ENCODE results near the gene LRRN2. TPM values are rescaled to one million over a fixed set of nuclear protein-coding genes. Genes with fewer than 3 reads are reported as not detected.
"Not testable (repeated sequence)": the region's sequence is repeated elsewhere in the genome, so short reads cannot be mapped to it uniquely, and the experiment has no call there.

Gene LRRN2
- total RNA-seq, 1 experiment from 2014 or later = 5.0 TPM

DNA sequence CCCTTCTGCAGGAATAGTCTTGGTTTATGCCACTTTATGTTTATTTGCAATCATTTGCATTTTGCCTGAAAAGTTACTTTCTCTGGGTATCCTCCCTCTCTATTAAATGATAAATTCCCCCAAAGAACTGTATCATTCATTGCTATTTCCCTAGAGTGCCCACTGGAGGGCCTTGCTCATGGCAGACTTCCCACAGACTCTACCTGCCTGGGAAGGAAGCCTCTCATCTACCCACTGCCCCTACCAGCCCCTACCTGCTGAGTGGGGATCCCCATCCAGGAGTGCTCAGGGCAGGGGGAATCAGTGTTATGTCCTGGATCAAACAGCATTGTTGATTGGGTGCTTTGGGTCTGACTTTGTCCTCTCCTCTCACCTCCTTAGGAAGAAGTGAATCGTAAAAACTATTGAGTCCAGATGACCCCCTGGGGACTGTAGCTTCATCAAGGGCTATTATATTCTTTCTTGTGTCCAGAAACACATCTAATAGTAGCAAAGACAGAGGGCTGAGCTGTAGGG, 6.8 kb upstream of the LRRN2 start:
- CTCF ChIA-PET = interaction anchor here (0.7 kb wide), 3 partner anchors 55 to 237 kb away, joined by 3 to 4 read pairs (median 4); no protein-coding TSS in a partner anchor
- DNase-seq = peak; percentile 52

DNA sequence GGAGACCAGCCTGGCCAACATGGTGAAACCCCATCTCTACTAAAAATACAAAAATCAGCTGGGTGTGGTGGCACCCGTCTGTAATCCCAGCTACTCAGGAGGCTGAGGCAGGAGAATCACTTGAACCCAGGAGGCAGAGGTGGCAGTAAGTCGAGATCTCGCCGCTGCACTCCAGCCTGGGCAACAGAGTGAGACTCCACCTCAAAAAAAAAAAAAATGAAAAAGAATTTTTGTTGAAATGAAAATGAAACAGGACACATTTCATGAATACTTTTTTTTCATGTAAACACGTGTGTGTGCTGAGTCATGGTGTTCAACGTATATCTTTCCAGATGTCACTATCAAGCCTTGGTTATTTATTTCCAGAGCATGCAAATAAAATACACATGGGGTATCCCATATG, 5.8 kb upstream of the LRRN2 start:
- H3K36me3 ChIP-seq (ENCODE audit: low read depth, low read length); ATAC-seq; H3K9me2 ChIP-seq (replicated peaks; ENCODE audit: low read length); H3K79me2 ChIP-seq (ENCODE audit: low read length); BruUV-seq (replicated peaks); H3K27me3 ChIP-seq (ENCODE audit: low read length); CTCF ChIA-PET; H3K27ac ChIP-seq (ENCODE audit: low read length); intact Hi-C loops (cut with micrococcal nuclease); H3K9me3 ChIP-seq (ENCODE audit: low read length); H3F3A ChIP-seq (ENCODE audit: low read length, unreplicated experiment); H3K4me3 ChIP-seq (ENCODE audit: low read length); H3K4me2 ChIP-seq (ENCODE audit: low read length); H3K4me1 ChIP-seq (ENCODE audit: insufficient read depth, low read length); H2AFZ ChIP-seq (ENCODE audit: low read length); POLR2A ChIA-PET (ENCODE audit: unreplicated experiment); H3K9ac ChIP-seq (ENCODE audit: low read length); H4K20me1 ChIP-seq (ENCODE audit: low read length): not testable (repeated sequence)
- DNase-seq = peak; percentile 26

More for the DNA sequence above, 6.8 kb upstream of the LRRN2 start:
- H3K9me2 ChIP-seq (replicated peaks; ENCODE audit: low read length) = no peaks in the 10 kb centered on the region
- no peaks in the 10 kb centered on the region for H3K79me2 ChIP-seq (ENCODE audit: low read length)
- no peak overlapping the region for H3K9ac ChIP-seq (ENCODE audit: low read length)
- intact Hi-C loops (cut with micrococcal nuclease) = no loop called here
- no peaks in the 10 kb centered on the region for H3K4me1 ChIP-seq (ENCODE audit: insufficient read depth, low read length)
- H3K36me3 ChIP-seq (ENCODE audit: low read depth, low read length) = no peaks in the 10 kb centered on the region
- peak; percentile 66 for ATAC-seq
- TF ChIP-seq EZH2phosphoT487 (IDR thresholded peaks at IDR 0.05; ENCODE audit: borderline replicate concordance, low read length) = no peak
- TF ChIP-seq, protein P1, sequence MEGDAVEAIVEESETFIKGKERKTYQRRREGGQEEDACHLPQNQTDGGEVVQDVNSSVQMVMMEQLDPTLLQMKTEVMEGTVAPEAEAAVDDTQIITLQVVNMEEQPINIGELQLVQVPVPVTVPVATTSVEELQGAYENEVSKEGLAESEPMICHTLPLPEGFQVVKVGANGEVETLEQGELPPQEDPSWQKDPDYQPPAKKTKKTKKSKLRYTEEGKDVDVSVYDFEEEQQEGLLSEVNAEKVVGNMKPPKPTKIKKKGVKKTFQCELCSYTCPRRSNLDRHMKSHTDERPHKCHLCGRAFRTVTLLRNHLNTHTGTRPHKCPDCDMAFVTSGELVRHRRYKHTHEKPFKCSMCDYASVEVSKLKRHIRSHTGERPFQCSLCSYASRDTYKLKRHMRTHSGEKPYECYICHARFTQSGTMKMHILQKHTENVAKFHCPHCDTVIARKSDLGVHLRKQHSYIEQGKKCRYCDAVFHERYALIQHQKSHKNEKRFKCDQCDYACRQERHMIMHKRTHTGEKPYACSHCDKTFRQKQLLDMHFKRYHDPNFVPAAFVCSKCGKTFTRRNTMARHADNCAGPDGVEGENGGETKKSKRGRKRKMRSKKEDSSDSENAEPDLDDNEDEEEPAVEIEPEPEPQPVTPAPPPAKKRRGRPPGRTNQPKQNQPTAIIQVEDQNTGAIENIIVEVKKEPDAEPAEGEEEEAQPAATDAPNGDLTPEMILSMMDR (conservative IDR thresholded peaks at IDR 0.05; ENCODE audit: low read depth, low read length) = peak; percentile 83
- H3K9me3 ChIP-seq (ENCODE audit: low read length) = no peaks in the 10 kb centered on the region
- H3K4me2 ChIP-seq (ENCODE audit: low read length) = no peak overlapping the region
- H3K27me3 ChIP-seq (ENCODE audit: low read length) = no peaks in the 10 kb centered on the region
- H3K27ac ChIP-seq (ENCODE audit: low read length) = no peak overlapping the region
- no peak overlapping the region for H2AFZ ChIP-seq (ENCODE audit: low read length)
- no peaks in the 10 kb centered on the region for H3F3A ChIP-seq (ENCODE audit: low read length, unreplicated experiment)
- no peak overlapping the region for H3K4me3 ChIP-seq (ENCODE audit: low read length)
- BruUV-seq (replicated peaks) = no TSS peak
- no peaks in the 10 kb centered on the region for H4K20me1 ChIP-seq (ENCODE audit: low read length)
- POLR2A ChIA-PET (ENCODE audit: unreplicated experiment) = no interaction called here

DNA sequence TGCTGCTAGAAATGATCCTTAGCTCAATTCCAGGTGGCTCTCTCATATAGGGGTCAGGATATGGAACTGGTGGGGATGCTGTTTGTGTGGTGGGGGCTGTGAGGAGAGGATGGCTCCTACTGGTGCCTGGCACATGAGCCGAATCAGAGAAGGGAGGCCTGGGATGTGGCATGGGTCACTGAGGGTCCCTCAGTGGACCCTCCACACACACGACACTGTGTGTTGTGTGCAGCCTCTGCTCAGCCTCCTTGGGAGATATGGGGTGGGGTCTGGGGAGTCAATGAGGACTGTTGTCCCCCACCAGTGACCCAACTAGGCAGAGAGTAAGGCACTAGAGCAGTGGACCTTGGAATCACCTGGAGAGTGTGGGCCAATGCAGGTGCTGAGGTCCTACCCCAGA, 3.2 kb upstream of the LRRN2 start:
- Histone ChIP-seq H4K20me1 (ENCODE audit: low read length) (no peaks in the 10 kb centered on the region), H2AFZ (ENCODE audit: low read length) (no peak overlapping the region), H3F3A (ENCODE audit: low read length, unreplicated experiment) (no peaks in the 10 kb centered on the region), H3K9ac (ENCODE audit: low read length) (no peak overlapping the region), H3K79me2 (ENCODE audit: low read length) (peaks cover 17% of the 10 kb centered on the region), H3K27me3 (ENCODE audit: low read length) (no peaks in the 10 kb centered on the region), H3K9me2 (replicated peaks; ENCODE audit: low read length) (no peaks in the 10 kb centered on the region), H3K9me3 (ENCODE audit: low read length) (no peaks in the 10 kb centered on the region), H3K4me1 (ENCODE audit: insufficient read depth, low read length) (peaks cover 7% of the 10 kb centered on the region; the same call in 1 of the 2 replicates), H3K36me3 (ENCODE audit: low read depth, low read length) (no peaks in the 10 kb centered on the region), H3K4me2 (ENCODE audit: low read length) (no peak overlapping the region), H3K27ac (ENCODE audit: low read length) (no peak overlapping the region), H3K4me3 (ENCODE audit: low read length) (no peak overlapping the region)
- ChIA-PET POLR2A (ENCODE audit: unreplicated experiment) (interaction anchor here (0.6 kb wide), 1 partner anchor 112 kb away, joined by 3 read pairs; no protein-coding TSS in a partner anchor), CTCF (interaction anchor here (0.9 kb wide), 1 partner anchor 75 kb away, joined by 3 read pairs; no protein-coding TSS in a partner anchor)
- DNase-seq (no peak), ATAC-seq (no peak)
- no TSS peak for BruUV-seq (replicated peaks)
- intact Hi-C loops (cut with micrococcal nuclease) = no loop called here
- TF ChIP-seq EZH2 (IDR thresholded peaks at IDR 0.05; ENCODE audit: low read length, unreplicated experiment) = no peak
- no peak for TF ChIP-seq EZH2phosphoT487 (IDR thresholded peaks at IDR 0.05; ENCODE audit: borderline replicate concordance, low read length)
- TF ChIP-seq, protein P1 (conservative IDR thresholded peaks at IDR 0.05; ENCODE audit: low read depth, low read length) = no peak
